Measurements from ENCODE around the gene SIT1.
A peak's percentile ranks its signal among the peaks of the same experiment; 100 is the strongest.

SIT1 gene

DNA sequence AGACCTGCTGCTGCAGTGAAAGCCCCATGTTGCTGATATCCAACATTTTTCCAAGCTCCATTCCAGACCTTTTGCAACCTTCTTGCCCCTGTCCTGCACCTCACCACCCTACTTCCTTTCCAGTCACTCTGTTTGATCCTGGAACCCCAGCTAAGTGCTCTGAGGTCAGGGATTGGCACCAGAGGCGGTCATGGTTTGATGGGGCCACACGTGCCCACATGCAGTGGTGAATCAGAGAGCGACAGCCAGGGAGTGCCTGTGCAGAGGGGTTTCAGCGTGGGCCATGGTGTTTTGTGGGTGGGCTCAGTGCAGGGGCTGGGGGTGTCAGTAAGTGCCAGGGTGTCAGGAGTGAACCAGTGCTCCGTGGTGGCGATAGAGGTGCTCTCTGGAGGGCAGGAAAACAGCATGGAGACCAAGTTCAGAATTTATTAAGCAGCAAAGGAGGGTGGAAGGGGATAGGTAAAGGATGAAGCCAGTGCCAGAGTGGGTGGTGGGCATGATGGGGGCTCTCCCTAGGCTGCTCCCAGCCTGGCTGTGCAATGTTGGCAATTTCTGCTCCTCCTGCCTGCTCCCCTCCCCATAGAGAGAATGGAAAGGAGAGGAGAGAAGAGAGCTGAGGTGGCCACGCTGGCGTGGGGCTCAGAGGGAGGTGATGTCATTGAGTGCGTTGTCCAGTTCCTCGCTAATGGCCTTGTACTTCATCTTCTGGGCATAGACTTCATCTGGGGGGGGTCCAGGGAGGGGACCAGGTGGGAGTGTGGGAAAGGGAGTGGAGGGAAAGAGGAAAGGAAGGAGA, 32.0 kb upstream of the SIT1 start:
- no peak for DNase-seq (ENCODE audit: low read depth, low spot score)
- in situ Hi-C loops (cut with HindIII; ENCODE audit: low sequenced_read_pairs): no loop called here
- TF ChIP-seq, protein P1, sequence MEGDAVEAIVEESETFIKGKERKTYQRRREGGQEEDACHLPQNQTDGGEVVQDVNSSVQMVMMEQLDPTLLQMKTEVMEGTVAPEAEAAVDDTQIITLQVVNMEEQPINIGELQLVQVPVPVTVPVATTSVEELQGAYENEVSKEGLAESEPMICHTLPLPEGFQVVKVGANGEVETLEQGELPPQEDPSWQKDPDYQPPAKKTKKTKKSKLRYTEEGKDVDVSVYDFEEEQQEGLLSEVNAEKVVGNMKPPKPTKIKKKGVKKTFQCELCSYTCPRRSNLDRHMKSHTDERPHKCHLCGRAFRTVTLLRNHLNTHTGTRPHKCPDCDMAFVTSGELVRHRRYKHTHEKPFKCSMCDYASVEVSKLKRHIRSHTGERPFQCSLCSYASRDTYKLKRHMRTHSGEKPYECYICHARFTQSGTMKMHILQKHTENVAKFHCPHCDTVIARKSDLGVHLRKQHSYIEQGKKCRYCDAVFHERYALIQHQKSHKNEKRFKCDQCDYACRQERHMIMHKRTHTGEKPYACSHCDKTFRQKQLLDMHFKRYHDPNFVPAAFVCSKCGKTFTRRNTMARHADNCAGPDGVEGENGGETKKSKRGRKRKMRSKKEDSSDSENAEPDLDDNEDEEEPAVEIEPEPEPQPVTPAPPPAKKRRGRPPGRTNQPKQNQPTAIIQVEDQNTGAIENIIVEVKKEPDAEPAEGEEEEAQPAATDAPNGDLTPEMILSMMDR (IDR thresholded peaks at IDR 0.05; ENCODE audit: low read depth, low read length): no peak
- H3K4me3 ChIP-seq (ENCODE audit: low read depth, low read length): no peak overlapping the region

DNA sequence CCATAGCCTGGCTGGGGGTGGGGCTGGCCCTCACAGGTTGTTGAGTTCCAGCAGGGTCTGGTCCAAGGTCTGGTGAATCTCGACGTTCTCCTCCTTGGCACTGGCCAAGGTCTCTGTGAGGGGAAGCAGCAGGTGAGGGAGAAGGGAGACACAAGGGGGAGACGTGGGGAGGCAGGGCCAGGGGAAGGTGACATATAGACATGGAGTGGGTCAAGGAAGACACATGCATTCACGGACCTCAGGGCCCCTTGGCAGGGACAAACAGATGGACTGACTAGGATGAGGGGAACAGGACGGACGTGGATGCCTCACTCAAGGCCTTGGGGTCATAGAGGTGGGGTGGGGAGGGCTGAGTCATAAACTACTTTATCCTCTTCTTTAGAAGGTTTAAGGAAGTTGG, 31.3 kb upstream of the SIT1 start:
- in situ Hi-C loops (cut with HindIII; ENCODE audit: low sequenced_read_pairs): no loop called here
- H3K4me3 ChIP-seq (ENCODE audit: low read depth, low read length): no peak overlapping the region
- TF ChIP-seq, protein P1 (IDR thresholded peaks at IDR 0.05; ENCODE audit: low read depth, low read length): no peak
- DNase-seq (ENCODE audit: low read depth, low spot score): no peak

DNA sequence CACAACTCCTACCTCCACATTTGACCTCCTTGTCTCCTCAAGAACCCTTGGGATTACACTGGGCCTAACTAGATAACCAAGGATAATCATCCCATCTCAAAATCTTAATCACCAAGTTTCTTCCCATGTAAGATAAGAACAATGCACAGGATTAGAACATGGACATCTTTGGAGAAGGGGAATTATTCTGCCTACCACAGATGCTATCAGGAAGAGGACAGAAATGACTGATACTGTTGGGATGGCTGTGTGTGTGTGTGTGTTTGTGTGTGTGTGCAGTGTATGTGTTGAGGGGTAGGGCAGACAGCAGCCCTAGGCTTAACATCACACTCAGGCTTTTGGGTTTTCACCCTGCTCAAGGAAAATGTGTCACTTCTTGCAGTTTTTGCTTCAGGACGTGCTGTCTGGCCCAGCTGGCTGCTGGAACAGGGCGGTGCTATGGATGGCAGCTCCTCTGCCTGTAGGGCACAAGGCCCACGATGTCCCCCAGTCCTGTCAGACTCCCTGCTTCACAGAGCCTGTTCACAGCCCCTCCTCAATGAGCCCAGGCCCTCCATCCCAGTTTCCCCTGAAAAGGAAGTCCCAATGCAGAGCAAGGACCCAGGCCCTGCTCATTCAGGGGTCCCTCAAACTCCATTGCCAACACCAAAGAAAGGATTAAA, 30.7 kb upstream of the SIT1 start:
- no peak overlapping the region for H3K4me3 ChIP-seq (ENCODE audit: low read depth, low read length)
- in situ Hi-C loops (cut with HindIII; ENCODE audit: low sequenced_read_pairs): no loop called here
- DNase-seq (ENCODE audit: low read depth, low spot score): no peak
- TF ChIP-seq, protein P1 (IDR thresholded peaks at IDR 0.05; ENCODE audit: low read depth, low read length): no peak

DNA sequence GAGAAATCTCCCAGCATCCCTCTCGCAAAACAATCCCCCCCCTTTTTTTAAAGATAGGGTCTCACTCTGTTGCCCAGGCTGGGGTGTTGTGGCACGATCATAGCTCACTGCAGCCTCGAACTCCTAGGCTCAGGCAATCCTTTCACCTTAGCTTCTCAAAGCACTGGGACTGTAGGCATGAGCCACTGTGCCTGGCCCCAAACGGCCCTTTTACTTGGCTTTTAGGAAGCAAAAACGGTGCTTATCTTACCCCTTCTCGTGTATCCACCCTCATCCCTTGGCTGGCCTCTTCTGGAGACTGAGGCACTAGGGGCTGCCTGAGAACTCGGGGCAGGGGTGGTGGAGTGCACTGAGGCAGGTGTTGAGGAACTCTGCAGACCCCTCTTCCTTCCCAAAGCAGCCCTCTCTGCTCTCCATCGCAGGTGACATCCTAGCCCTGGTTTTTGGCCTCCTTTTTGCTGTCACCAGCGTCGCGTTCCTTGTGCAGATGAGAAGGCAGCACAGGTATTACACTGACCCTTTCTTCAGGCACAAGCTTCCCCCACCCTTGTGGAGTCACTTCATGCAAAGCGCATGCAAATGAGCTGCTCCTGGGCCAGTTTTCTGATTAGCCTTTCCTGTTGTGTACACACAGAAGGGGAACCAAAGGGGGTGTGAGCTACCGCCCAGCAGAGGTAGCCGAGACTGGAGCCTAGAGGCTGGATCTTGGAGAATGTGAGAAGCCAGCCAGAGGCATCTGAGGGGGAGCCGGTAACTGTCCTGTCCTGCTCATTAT, 29.8 kb upstream of the SIT1 start:
- TF ChIP-seq, protein P1 (IDR thresholded peaks at IDR 0.05; ENCODE audit: low read depth, low read length): no peak
- in situ Hi-C loops (cut with HindIII; ENCODE audit: low sequenced_read_pairs): no loop called here
- peak; percentile 39 for DNase-seq (ENCODE audit: low read depth, low spot score)
- H3K4me3 ChIP-seq (ENCODE audit: low read depth, low read length): no peak overlapping the region

DNA sequence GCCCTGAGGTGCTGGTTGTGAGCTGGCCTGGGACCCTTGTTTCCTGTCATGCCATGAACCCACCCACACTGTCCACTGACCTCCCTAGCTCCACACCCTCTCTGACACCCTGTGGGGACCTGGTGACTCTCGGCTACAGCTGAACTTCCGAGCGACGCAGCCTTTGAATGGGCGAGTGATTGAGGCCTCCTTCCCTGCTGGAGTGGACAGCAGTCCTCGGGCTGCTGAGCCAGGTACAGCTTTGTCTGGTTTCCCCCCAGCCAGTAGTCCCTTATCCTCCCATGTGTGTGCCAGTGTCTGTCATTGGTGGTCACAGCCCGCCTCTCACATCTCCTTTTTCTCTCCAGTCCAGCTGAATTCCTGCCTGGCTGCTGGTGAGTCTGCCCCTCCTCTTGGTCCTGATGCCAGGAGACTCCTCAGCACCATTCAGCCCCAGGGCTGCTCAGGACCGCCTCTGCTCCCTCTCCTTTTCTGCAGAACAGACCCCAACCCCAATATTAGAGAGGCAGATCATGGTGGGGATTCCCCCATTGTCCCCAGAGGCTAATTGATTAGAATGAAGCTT, 29.1 kb upstream of the SIT1 start:
- TF ChIP-seq, protein P1 (IDR thresholded peaks at IDR 0.05; ENCODE audit: low read depth, low read length): no peak
- DNase-seq (ENCODE audit: low read depth, low spot score): no peak
- H3K4me3 ChIP-seq (ENCODE audit: low read depth, low read length): no peak overlapping the region
- in situ Hi-C loops (cut with HindIII; ENCODE audit: low sequenced_read_pairs): no loop called here

DNA sequence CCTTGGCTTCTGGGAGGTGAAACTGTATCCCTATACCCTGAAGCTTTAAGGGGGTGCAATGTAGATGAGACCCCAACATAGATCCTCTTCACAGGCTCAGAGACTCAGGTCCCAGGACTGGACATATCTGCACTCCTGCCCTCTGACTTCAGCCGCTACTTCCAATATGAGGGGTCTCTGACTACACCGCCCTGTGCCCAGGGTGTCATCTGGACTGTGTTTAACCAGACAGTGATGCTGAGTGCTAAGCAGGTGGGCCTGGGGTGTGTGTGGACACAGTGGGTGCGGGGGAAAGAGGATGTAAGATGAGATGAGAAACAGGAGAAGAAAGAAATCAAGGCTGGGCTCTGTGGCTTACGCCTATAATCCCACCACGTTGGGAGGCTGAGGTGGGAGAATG, 28.4 kb upstream of the SIT1 start:
- DNase-seq (ENCODE audit: low read depth, low spot score): no peak
- in situ Hi-C loops (cut with HindIII; ENCODE audit: low sequenced_read_pairs): no loop called here
- TF ChIP-seq, protein P1 (IDR thresholded peaks at IDR 0.05; ENCODE audit: low read depth, low read length): no peak
- H3K4me3 ChIP-seq (ENCODE audit: low read depth, low read length): no peak overlapping the region

Measured in astrocyte of the spinal cord (primary cell).